Prostate gland (tissue), 2 donors: ENCODE data around the gene TSPAN32.
"Not testable (repeated sequence)": the region's sequence is repeated elsewhere in the genome, so short reads cannot be mapped to it uniquely, and the experiment has no call there.

Experiments
- POLR2A ChIP-seq: fragments of 450-650 bp; IDR thresholded peaks from one replicate; pipeline ENCODE4 v1.6.1; 2016; ENCODE audit warnings: antibody characterized with exemption, mild to moderate bottlenecking
- TF ChIP-seq, protein P1 (sequence below), 4 experiments: fragments of 200-600 bp in 2 of 4; fragments of 450-650 bp in 2 of 4; sonication (generic) in 2 of 4; IDR thresholded peaks; 1 replicate in 3 of 4; 2 replicates in 1 of 4; pipeline ENCODE4 v1.5.1; 2016 to 2019; ENCODE audit warnings: antibody characterized with exemption in 4 of 4, mild to moderate bottlenecking in 2 of 4, moderate library complexity in 2 of 4

DNA sequence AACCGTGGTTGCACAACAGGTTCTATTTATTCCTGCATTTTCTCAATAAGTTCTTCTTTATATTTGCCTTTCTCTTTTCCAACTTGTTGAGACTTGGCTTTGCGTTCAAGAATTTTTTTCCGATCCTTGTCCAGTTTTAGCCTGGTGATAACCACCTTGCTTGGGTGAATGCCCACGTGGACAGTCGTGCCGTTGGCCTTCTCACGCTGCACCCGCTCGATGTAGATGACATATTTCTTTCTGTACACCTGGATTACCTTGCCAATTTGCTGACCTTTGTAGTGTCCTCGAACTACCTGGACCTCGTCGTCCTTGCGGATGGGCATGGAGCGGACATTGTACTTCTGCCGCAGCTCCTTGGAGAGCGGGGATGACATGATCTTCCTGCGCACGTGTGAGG lies 33.5 kb downstream of the TSPAN32 start:
- TF ChIP-seq, protein P1, sequence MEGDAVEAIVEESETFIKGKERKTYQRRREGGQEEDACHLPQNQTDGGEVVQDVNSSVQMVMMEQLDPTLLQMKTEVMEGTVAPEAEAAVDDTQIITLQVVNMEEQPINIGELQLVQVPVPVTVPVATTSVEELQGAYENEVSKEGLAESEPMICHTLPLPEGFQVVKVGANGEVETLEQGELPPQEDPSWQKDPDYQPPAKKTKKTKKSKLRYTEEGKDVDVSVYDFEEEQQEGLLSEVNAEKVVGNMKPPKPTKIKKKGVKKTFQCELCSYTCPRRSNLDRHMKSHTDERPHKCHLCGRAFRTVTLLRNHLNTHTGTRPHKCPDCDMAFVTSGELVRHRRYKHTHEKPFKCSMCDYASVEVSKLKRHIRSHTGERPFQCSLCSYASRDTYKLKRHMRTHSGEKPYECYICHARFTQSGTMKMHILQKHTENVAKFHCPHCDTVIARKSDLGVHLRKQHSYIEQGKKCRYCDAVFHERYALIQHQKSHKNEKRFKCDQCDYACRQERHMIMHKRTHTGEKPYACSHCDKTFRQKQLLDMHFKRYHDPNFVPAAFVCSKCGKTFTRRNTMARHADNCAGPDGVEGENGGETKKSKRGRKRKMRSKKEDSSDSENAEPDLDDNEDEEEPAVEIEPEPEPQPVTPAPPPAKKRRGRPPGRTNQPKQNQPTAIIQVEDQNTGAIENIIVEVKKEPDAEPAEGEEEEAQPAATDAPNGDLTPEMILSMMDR (IDR thresholded peaks at IDR 0.05): not testable (repeated sequence)
- TF ChIP-seq POLR2A: not testable (repeated sequence)
